IMR-90 (cell line): Measurements from ENCODE around the gene ACP2. TPM values are rescaled to one million over a fixed set of nuclear protein-coding genes. Genes with fewer than 3 reads are reported as not detected.
A peak's percentile ranks its signal among the peaks of the same experiment; 100 is the strongest.

Experiments
- ATAC-seq: fragments of 200-7000 bp; cut with Tn5 transposase; 2 replicates; pipeline ENCODE4 v1.9.1; 2020; ENCODE audit warnings: low read depth, mild to moderate bottlenecking, moderate library complexity
- BruUV-seq: library from RNA; stranded (reverse); fragments of 400-500 nt; replicated peaks from 2 replicates; lab custom pipeline; 2021; lab: Mats Ljungman, UMichigan
- CTCF ChIA-PET: fragments of 300-600 bp; formaldehyde crosslinking; extraction: SDS; loops from one replicate; lab custom pipeline; 2021; ENCODE audit warnings: antibody characterized with exemption; lab: Yijun Ruan, JAX
- POLR2A ChIA-PET: fragments of 300-600 bp; sonication (Branson Sonifier 250); formaldehyde crosslinking; loops from one replicate; lab custom pipeline; 2022; ENCODE audit warnings: antibody characterized with exemption; ENCODE audit not compliant: unreplicated experiment; lab: Charles Lee
- DNase-seq: peaks from one replicate; pipeline ENCODE4 v3.0.0; 2013
- H2AFZ ChIP-seq: replicated peaks from 2 replicates; pipeline ENCODE3; 2013; ENCODE audit warnings: low read length, mild to moderate bottlenecking; ENCODE audit not compliant: poor library complexity
- H2AK5ac ChIP-seq: 2 replicates; pipeline ENCODE4 v1.6.1; 2013; ENCODE audit warnings: low read depth, low read length, inconsistent platforms
- H2AK9ac ChIP-seq: replicated peaks from 2 replicates; pipeline ENCODE3; 2013; ENCODE audit warnings: mild to moderate bottlenecking, low read depth, low read length, moderate library complexity; ENCODE audit not compliant: poor library complexity
- H2BK120ac ChIP-seq: 2 replicates; pipeline ENCODE4 v1.6.1; 2013; ENCODE audit warnings: low read depth, low read length, inconsistent platforms
- H2BK15ac ChIP-seq: 3 replicates; pipeline ENCODE4 v1.6.1; 2013; ENCODE audit warnings: low read depth, low read length, inconsistent platforms
- H2BK20ac ChIP-seq: 2 replicates; pipeline ENCODE4 v1.6.1; 2013; ENCODE audit warnings: low read depth, mild to moderate bottlenecking, inconsistent platforms, low read length, moderate library complexity
- H2BK5ac ChIP-seq: 2 replicates; pipeline ENCODE4 v1.6.1; 2013; ENCODE audit warnings: mild to moderate bottlenecking, low read depth, low read length, inconsistent platforms; ENCODE audit not compliant: poor library complexity, severe bottlenecking
- H3K14ac ChIP-seq: replicated peaks from 2 replicates; pipeline ENCODE4 v1.6.1; 2013; ENCODE audit warnings: low read depth, low read length, inconsistent platforms
- H3K18ac ChIP-seq: 2 replicates; pipeline ENCODE4 v1.6.1; 2013; ENCODE audit warnings: low read depth, low read length, control low read depth
- H3K23ac ChIP-seq: 2 replicates; pipeline ENCODE4 v1.6.1; 2013; ENCODE audit warnings: low read depth, low read length, inconsistent platforms
- H3K27ac ChIP-seq: 2 replicates; pipeline ENCODE4 v1.5.1; 2013; ENCODE audit warnings: mild to moderate bottlenecking, control low read depth, low read length; ENCODE audit not compliant: insufficient read depth
- H3K27me3 ChIP-seq: 2 replicates; pipeline ENCODE4 v1.6.1; 2013; ENCODE audit warnings: low read length; ENCODE audit not compliant: control insufficient read depth, insufficient read depth
- H3K36me3 ChIP-seq: 2 replicates; pipeline ENCODE4 v1.6.1; 2013; ENCODE audit warnings: low read length, mixed read lengths; ENCODE audit not compliant: control insufficient read depth, insufficient read depth
- H3K4ac ChIP-seq: 2 replicates; pipeline ENCODE4 v1.6.1; 2013; ENCODE audit warnings: low read depth, low read length, inconsistent platforms
- H3K4me1 ChIP-seq: 2 replicates; pipeline ENCODE4 v1.6.1; 2013; ENCODE audit warnings: low read length, mixed read lengths; ENCODE audit not compliant: control insufficient read depth, insufficient read depth
- H3K4me2 ChIP-seq: 2 replicates; pipeline ENCODE4 v1.6.1; 2013; ENCODE audit warnings: low read depth, mild to moderate bottlenecking, control low read depth, low read length, moderate library complexity
- H3K4me3 ChIP-seq: 2 replicates; pipeline ENCODE4 v1.5.1; 2013; ENCODE audit warnings: low read depth, mild to moderate bottlenecking, control low read depth, low read length, moderate library complexity; ENCODE audit not compliant: insufficient read depth
- H3K56ac ChIP-seq: 2 replicates; pipeline ENCODE4 v1.6.1; 2013; ENCODE audit warnings: low read length, inconsistent platforms; ENCODE audit not compliant: insufficient read depth; ENCODE audit errors: extremely low read depth
- H3K79me1 ChIP-seq, 2 experiments: 2 replicates each; pipeline ENCODE4 v1.6.1; 2013; ENCODE audit warnings: low read length in 2 of 2, inconsistent platforms in 1 of 2, low read depth in 1 of 2
- H3K9ac ChIP-seq: 2 replicates; pipeline ENCODE4 v1.6.1; 2013; ENCODE audit warnings: low read depth, low read length, control low read depth
- H3K9me1 ChIP-seq: 2 replicates; pipeline ENCODE4 v1.6.1; 2013; ENCODE audit warnings: low read length, inconsistent platforms; ENCODE audit not compliant: insufficient read depth
- H3K9me3 ChIP-seq: 2 replicates; pipeline ENCODE4 v1.6.1; 2013; ENCODE audit warnings: low read length; ENCODE audit not compliant: control insufficient read depth, insufficient read depth
- H4K20me1 ChIP-seq: 2 replicates; pipeline ENCODE4 v1.6.1; 2013; ENCODE audit warnings: low read length, inconsistent platforms; ENCODE audit not compliant: insufficient read depth
- H4K5ac ChIP-seq: 2 replicates; pipeline ENCODE4 v1.6.1; 2013; ENCODE audit warnings: mild to moderate bottlenecking, low read depth, low read length, control low read depth
- H4K8ac ChIP-seq, 2 experiments: 2 replicates each; pipeline ENCODE4 v1.6.1; 2013; ENCODE audit warnings: low read depth in 2 of 2, low read length in 2 of 2, control low read depth in 1 of 2, inconsistent platforms in 1 of 2
- H4K91ac ChIP-seq: 2 replicates; pipeline ENCODE4 v1.6.1; 2013; ENCODE audit warnings: low read depth, low read length, inconsistent platforms; ENCODE audit not compliant: insufficient read depth
- CHD1 ChIP-seq: IDR thresholded peaks from 2 replicates; pipeline ENCODE4 v1.6.1; 2012; ENCODE audit warnings: low read depth, low read length, improper control_type of control experiment
- MAFK ChIP-seq: IDR thresholded peaks from 2 replicates; pipeline ENCODE4 v1.6.1; 2012; ENCODE audit warnings: low read depth, low read length, improper control_type of control experiment
- MAZ ChIP-seq: IDR thresholded peaks from 2 replicates; pipeline ENCODE4 v1.6.1; 2012; ENCODE audit warnings: low read depth, mild to moderate bottlenecking, low read length, improper control_type of control experiment, moderate library complexity, borderline replicate concordance
- MXI1 ChIP-seq: IDR thresholded peaks from 2 replicates; pipeline ENCODE4 v1.6.1; 2012; ENCODE audit warnings: low read depth, mild to moderate bottlenecking, low read length, moderate library complexity, borderline replicate concordance
- NFE2L2 ChIP-seq: fragments of 150-350 bp; IDR thresholded peaks from 2 replicates; pipeline ENCODE4 v1.6.1; 2016; ENCODE audit warnings: low read depth, mild to moderate bottlenecking, low read length
- POLR2A ChIP-seq: IDR thresholded peaks from 2 replicates; pipeline ENCODE4 v1.6.1; 2012; ENCODE audit warnings: mild to moderate bottlenecking, low read depth, low read length
- SMC3 ChIP-seq: fragments of 150-350 bp; IDR thresholded peaks from 2 replicates; pipeline ENCODE4 v1.6.1; 2016; ENCODE audit warnings: low read depth, mild to moderate bottlenecking, antibody characterized with exemption, low read length, moderate library complexity
- WGBS, 2 experiments: methylation state at CpG; one replicate each; pipeline versions ENCODE4 v1.1.5 to v1.1.7; 2013; ENCODE audit warnings: missing lambda C conversion rate in 2 of 2; ENCODE audit not compliant: insufficient read length in 1 of 2; ENCODE audit errors: extremely low coverage in 2 of 2; 5-methylcytosine and 5-hydroxymethylcytosine counted together
- dilution Hi-C: fragments of 300-500 bp; cut with HindIII; formaldehyde crosslinking; loops from one replicate; pipeline ENCODE4 v1.14.3; 2018; ENCODE audit warnings: low sequenced_read_pairs; ENCODE audit not compliant: unreplicated experiment
- in situ Hi-C: fragments of 300-500 bp; cut with MboI; formaldehyde crosslinking; loops from 3 replicates; pipeline ENCODE4 v1.14.3; 2019; ENCODE audit warnings: low sequenced_read_pairs, inconsistent platforms, mixed read lengths
- intact Hi-C: fragments of 100-400 bp; cut with micrococcal nuclease; formaldehyde crosslinking; loops from 2 replicates; pipeline ENCODE4 v1.10.0; 2022
- polyA plus RNA-seq, 3 experiments: library from polyadenylated mRNA; depleted of rRNA; stranded (reverse); fragments of >200 nt; gene quantifications; 2 replicates each; pipeline ENCODE4 v1.2.3, GENCODE V29; 2012; ENCODE audit warnings: low replicate concordance in 1 of 3
- total RNA-seq: library from RNA; depleted of rRNA; stranded (reverse); fragments of >200 nt; gene quantifications from 2 replicates; pipeline ENCODE4 v1.2.3, GENCODE V29; 2012
- TF ChIP-seq, protein P1 (sequence below): fragments of 150-350 bp; IDR thresholded peaks from 2 replicates; pipeline ENCODE4 v1.6.1; 2016; ENCODE audit warnings: low read depth, mild to moderate bottlenecking, low read length, moderate library complexity, borderline replicate concordance
- TF ChIP-seq, protein P2 (sequence below): fragments of 150-350 bp; IDR thresholded peaks from 2 replicates; pipeline ENCODE4 v1.6.1; 2017; ENCODE audit warnings: mild to moderate bottlenecking, antibody characterized with exemption, low read length, low read depth
- TF ChIP-seq, protein P3 (sequence below): conservative IDR thresholded peaks from 2 replicates; pipeline ENCODE4 v1.5.1; 2012; ENCODE audit warnings: mild to moderate bottlenecking, low read depth, low read length, improper control_type of control experiment

The ACP2 gene
- total and polyA plus RNA-seq, 2 of the 4 experiments (the other 2 are of a cell fraction): 17.7 to 23.6 TPM

DNA sequence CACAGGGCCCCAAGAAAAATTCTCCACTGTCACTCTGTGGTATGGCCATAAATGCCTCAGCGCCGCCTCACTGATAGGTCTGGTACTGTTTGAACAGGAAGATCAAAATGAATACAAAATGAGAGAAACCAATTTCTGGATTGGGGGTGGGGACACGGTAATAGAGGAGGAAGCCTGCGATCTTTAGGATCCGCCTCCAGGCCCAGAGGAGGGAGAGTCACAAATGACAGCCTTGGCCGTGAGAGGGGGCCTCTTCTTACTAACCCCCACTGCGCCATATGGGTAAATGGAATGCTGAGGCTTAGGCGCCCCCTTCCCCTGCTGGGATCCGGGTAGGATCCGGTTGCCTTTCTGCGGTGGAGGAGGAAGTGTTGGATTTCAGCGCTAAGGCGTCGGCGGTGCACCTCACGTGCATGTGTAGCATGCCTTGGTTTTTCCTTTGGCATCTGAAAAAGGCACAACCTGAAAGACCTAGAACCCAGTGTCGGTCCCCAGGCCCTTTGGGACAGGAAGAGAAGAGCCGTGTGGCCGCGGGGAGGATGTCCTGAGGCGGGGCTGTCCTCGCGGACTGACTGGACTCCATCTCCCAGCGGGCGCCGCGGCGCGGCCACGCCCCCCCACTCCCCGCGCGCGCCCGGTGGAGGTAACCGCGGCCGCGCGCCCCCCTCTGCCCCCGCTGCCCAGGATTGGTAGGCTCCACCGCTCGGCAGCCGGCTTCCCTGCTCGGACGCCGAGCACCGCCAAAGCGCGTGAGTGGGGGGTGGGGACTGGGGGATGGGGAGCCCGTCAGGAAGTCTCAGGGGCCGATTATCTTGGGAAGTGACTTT is 20.6 kb upstream of the ACP2 start (continued):
- TF ChIP-seq MAZ: 0 out of 2 replicates have a peak, but pooled peaks have one; percentile 5
- no peak for TF ChIP-seq MAFK

DNA sequence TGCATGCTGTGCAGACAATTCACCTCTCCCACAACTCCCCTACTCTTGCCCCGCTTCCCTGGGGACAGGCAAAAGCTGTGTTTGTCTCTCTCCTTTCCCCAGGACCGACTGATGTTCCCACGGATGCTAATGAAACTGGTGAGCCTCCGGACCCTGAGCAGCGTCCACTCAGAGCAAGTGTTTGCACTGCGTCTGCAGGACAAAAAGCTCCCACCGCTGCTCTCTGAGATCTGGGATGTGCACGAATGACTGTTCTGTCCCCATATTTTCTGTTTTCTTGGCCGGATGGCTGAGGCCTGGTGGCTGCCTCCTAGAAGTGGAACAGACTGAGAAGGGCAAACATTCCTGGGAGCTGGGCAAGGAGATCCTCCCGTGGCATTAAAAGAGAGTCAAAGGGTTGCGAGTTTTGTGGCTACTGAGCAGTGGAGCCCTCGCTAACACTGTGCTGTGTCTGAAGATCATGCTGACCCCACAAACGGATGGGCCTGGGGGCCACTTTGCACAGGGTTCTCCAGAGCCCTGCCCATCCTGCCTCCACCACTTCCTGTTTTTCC is 19.9 kb upstream of the ACP2 start:
- peak overlapping the region; percentile 91 for H2BK20ac ChIP-seq
- peak overlapping the region; percentile 86 for H3K9ac ChIP-seq
- no peaks in the 10 kb centered on the region for H3K36me3 ChIP-seq
- intact Hi-C loops: no loop called here
- peaks cover 19 to 44% of the 10 kb centered on the region in 2 experiments for H3K79me1 ChIP-seq
- dilution Hi-C loops: no loop called here
- peaks cover 31% of the 10 kb centered on the region for H3K9me1 ChIP-seq
- DNase-seq (no peak), ATAC-seq (no peak)
- H3K4ac ChIP-seq: peak overlapping the region; percentile 96
- no peaks in the 10 kb centered on the region for H3K27me3 ChIP-seq
- H3K4me3 ChIP-seq: no peak overlapping the region
- peak overlapping the region; percentile 93 for H2BK5ac ChIP-seq
- 57% methylated on average over 6 of the region's 13 CpGs; no CpG with 5 or more reads in 1 of the 2 experiments for WGBS, 2 experiments
- H3K4me2 ChIP-seq: peak overlapping the region; percentile 96; the same call in 1 of the 2 replicates
- H2AK5ac ChIP-seq: peak overlapping the region; percentile 82
- peaks cover 28% of the 10 kb centered on the region for H4K20me1 ChIP-seq
- H3K18ac ChIP-seq: peak overlapping the region; percentile 87
- peak overlapping the region; percentile 58; the same call in 2 of the 3 replicates for H2BK15ac ChIP-seq
- peak overlapping the region; percentile 89 for H2BK120ac ChIP-seq
- peak overlapping the region; percentile 92 for H2AFZ ChIP-seq
- CTCF ChIA-PET: interaction anchor here (1.0 kb wide), 1 partner anchor 9 kb away, joined by 3 read pairs; no protein-coding TSS in a partner anchor
- H3K23ac ChIP-seq: peak overlapping the region; percentile 94
- H3K27ac ChIP-seq: peak overlapping the region; percentile 98
- H3K14ac ChIP-seq: peak overlapping the region; percentile 97
- H3K4me1 ChIP-seq: peaks cover 23% of the 10 kb centered on the region
- H3K9me3 ChIP-seq: no peaks in the 10 kb centered on the region
- H2AK9ac ChIP-seq: peak overlapping the region; percentile 75
- peak overlapping the region; percentile 60 for H3K56ac ChIP-seq
- POLR2A ChIA-PET: no interaction called here
- BruUV-seq: no TSS peak
- H4K91ac ChIP-seq: peak overlapping the region; percentile 94
- H4K5ac ChIP-seq: peak overlapping the region; percentile 97
- in situ Hi-C loops: no loop called here
- peak overlapping the region; percentile 96 for H4K8ac ChIP-seq
- TF ChIP-seq POLR2A (no peak), MXI1 (no peak), SMC3 (no peak), MAZ (no peak), NFE2L2 (no peak), CHD1 (no peak)
- TF ChIP-seq, protein P1, sequence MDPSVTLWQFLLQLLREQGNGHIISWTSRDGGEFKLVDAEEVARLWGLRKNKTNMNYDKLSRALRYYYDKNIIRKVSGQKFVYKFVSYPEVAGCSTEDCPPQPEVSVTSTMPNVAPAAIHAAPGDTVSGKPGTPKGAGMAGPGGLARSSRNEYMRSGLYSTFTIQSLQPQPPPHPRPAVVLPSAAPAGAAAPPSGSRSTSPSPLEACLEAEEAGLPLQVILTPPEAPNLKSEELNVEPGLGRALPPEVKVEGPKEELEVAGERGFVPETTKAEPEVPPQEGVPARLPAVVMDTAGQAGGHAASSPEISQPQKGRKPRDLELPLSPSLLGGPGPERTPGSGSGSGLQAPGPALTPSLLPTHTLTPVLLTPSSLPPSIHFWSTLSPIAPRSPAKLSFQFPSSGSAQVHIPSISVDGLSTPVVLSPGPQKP: no peak
- TF ChIP-seq, protein P2, sequence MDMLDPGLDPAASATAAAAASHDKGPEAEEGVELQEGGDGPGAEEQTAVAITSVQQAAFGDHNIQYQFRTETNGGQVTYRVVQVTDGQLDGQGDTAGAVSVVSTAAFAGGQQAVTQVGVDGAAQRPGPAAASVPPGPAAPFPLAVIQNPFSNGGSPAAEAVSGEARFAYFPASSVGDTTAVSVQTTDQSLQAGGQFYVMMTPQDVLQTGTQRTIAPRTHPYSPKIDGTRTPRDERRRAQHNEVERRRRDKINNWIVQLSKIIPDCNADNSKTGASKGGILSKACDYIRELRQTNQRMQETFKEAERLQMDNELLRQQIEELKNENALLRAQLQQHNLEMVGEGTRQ: no peak
- TF ChIP-seq, protein P3, sequence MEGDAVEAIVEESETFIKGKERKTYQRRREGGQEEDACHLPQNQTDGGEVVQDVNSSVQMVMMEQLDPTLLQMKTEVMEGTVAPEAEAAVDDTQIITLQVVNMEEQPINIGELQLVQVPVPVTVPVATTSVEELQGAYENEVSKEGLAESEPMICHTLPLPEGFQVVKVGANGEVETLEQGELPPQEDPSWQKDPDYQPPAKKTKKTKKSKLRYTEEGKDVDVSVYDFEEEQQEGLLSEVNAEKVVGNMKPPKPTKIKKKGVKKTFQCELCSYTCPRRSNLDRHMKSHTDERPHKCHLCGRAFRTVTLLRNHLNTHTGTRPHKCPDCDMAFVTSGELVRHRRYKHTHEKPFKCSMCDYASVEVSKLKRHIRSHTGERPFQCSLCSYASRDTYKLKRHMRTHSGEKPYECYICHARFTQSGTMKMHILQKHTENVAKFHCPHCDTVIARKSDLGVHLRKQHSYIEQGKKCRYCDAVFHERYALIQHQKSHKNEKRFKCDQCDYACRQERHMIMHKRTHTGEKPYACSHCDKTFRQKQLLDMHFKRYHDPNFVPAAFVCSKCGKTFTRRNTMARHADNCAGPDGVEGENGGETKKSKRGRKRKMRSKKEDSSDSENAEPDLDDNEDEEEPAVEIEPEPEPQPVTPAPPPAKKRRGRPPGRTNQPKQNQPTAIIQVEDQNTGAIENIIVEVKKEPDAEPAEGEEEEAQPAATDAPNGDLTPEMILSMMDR: no peak
